IPS-18c (cell line): ENCODE results near the gene CARNS1.

Experiments
- H3K4me3 ChIP-seq: 2 replicates; pipeline ENCODE4 v1.7.0; 2013; ENCODE audit warnings: low read depth, mild to moderate bottlenecking, low read length, moderate library complexity; ENCODE audit not compliant: insufficient read depth
- H3K9me3 ChIP-seq: one replicate; pipeline ENCODE4 v1.6.1; 2013; ENCODE audit warnings: mild to moderate bottlenecking, low read length, moderate library complexity; ENCODE audit not compliant: control insufficient read depth, insufficient read depth

Gene CARNS1, protein sequence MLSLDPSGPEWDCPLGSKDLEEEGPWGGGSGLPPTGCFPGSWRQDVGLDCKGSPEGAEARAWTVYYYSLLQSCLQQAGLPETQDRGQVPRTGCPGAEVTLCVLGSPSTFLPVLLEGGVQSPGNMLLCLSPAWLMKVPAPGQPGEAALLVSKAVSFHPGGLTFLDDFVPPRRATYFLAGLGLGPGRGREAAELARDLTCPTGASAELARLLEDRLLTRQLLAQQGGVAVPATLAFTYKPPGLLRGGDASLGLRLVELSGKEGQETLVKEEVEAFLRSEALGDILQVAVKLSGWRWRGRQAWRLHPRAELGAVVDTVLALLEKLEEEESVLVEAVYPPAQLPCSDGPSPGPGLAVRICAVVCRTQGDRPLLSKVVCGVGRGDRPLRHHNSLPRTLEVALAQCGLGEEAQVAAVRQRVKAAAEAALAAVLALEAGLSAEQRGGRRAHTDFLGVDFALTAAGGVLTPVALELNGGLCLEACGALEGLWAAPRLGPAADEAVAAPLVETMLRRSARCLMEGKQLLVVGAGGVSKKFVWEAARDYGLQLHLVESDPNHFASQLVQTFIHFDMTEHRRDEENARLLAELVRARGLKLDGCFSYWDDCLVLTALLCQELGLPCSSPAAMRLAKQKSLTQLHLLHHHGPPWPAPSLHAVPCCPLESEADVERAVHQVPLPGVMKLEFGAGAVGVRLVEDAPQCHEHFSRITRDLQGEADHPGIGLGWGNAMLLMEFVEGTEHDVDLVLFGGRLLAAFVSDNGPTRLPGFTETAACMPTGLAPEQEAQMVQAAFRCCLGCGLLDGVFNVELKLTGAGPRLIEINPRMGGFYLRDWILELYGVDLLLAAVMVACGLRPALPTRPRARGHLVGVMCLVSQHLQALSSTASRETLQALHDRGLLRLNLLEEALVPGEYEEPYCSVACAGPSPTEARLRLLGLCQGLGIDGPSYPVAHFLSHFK

DNA sequence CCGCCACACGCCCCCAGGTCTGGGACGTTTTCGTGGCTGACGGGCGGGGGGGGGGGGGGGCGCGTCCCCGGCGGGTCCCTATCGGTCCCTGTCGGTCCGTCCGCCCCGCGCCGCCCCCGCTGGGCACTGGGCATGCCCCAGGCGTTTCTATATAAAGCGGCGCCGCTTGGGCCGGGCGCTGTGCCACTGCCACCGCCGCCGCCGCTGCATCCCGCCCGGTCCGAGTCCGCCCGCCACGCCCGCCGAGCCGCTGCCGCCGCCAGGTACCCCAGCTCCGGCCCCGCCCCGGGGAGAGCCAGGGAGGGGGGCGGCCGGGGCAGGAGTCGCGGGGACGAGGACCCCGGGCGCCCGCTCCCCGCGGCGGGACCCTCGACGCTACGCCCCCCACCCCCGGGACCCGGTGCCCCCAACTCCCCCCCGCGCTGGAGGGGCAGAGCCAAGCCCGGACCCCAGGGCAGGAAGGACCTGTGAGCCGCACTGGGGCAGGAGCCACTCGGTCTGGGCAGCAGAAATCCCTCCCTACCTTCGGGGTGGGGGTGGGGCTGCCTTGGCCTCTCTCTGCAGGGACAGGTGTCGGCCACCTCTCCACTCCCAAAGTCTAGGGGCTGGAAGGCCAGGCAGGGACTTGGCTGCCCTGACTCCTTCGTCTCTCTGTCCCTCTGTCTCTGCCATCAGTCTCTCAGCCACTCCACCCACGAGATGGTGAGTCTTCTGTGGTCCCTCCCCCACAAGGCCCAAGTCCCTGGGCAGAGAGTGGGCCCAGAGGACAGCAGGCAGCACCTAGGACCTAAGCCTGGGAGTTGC is at the start of gene CARNS1:
Gene CARNS1 (plus strand): TSS at position 178 of the 804 bp plus-strand sequence. CDS start 522 bp downstream, at position 700.
- peak within 1 kb of the TSS; percentile 40 for H3K4me3 ChIP-seq
- no peaks in the 10 kb centered on the region for H3K9me3 ChIP-seq

GRCh38 chr11:67365736-67366444 is 49.6 kb upstream of the CARNS1 start:
- Histone ChIP-seq H3K9me3 (no peaks in the 10 kb centered on the region), H3K4me3 (no peak overlapping the region)

GRCh38 chr11:67366546-67366945 is 48.9 kb upstream of the CARNS1 start:
- no peak overlapping the region for H3K4me3 ChIP-seq
- H3K9me3 ChIP-seq = no peaks in the 10 kb centered on the region

- no peak overlapping the region for H3K4me3 ChIP-seq
- no peaks in the 10 kb centered on the region for H3K9me3 ChIP-seq
Measured at GRCh38 chr11:67366961-67367760, 48.3 kb upstream of the CARNS1 start.

DNA sequence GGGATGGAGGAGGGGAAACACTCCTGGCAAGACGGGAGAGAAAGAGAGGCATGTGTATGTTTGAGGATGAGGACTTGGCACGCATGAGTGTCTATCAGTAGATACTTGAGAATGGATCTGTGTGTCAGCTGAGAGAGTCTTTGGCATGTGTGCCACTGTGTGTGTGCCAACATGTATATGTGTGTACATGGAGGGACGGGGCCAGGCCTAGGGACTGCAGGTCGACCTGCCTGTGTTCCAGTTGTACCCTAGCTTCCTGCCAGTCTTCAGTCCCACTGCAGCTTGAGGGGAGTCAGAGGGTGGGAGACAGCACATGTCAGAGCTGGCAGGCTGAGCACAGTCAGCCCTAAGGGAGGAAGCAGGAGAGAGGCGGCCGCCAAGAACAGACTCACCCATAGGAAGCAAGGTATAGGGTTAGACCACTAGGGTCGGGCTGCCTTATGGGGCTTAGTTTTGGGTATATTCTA is 47.7 kb upstream of the CARNS1 start:
- Histone ChIP-seq H3K9me3 (no peaks in the 10 kb centered on the region), H3K4me3 (no peak overlapping the region)

DNA sequence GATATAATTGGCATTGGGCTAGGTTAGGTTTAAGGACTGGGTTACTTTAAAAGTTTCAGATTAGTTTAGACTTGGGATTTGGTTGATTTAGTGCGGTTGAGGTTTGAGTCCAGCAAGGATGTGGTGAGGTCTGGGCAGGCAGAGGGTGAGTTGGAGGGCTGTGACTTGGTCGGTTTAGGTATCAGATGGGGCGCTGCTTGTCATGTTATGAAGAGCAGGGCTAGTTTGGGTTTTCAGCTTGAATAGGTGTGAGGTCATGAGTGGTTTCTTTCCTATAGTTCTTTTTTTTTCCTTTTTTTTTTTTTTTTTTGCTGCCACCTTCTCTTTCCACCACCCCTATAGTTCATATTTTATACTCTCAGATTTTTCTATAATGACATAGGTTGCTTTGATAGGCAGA is 46.9 kb upstream of the CARNS1 start:
- Histone ChIP-seq H3K4me3 (no peak overlapping the region), H3K9me3 (no peaks in the 10 kb centered on the region)

GRCh38 chr11:67369275-67369674 is 46.2 kb upstream of the CARNS1 start:
- Histone ChIP-seq H3K9me3 (no peaks in the 10 kb centered on the region), H3K4me3 (no peak overlapping the region)

DNA sequence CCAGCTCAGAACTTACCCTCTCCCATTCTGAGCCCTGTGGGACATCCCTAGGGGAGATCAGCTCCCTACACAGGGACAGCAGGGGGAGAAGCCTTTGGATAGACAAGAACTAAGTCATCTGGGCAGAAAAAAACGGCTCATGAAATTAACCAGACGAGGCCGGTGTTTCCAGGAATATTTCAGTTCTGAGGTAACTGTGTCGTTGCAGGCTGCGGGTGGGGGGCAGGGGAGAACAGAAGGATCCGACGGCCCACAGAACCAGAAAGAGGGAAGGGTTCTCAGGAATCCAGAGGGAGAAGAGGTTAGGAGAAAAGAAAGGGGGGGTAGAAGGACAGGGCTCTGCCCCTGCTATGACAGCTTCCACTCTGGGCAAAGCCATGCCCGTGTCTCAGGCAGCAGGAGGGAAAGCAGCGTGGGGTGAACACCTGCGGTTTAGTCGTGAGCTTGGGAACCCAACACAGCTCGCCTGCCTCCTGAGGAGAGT is 45.6 kb upstream of the CARNS1 start:
- Histone ChIP-seq H3K4me3 (no peak overlapping the region), H3K9me3 (no peaks in the 10 kb centered on the region)

GRCh38 chr11:67370351-67371076 is 45.0 kb upstream of the CARNS1 start:
- Histone ChIP-seq H3K4me3 (no peak overlapping the region; the same call in 1 of the 2 replicates), H3K9me3 (no peaks in the 10 kb centered on the region)

GRCh38 chr11:67371189-67371910 is 44.1 kb upstream of the CARNS1 start:
- Histone ChIP-seq H3K9me3 (no peaks in the 10 kb centered on the region), H3K4me3 (peak overlapping the region; percentile 49; the same call in 1 of the 2 replicates)

DNA sequence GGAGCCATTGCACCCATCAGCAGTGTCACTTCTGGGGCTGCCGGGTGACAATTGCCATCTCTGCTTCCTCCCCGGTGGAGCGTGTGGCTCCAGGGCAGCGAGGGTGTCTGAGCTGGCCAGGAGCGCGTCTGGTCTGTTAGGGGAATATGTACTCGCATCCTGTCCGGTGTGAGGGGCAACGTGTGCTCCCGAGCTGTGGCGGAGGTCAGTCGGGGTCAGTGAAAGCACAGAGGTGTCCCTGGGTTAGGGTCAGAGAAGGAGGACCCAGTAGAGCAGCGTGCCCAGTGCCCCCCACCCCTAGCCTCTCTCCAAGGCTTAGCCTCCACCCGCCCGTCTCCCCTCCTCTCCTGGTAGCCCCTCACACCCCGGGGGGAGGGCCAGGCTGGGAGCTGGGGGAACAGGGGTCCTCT is 43.6 kb upstream of the CARNS1 start:
- H3K4me3 ChIP-seq = peak overlapping the region; percentile 49
- no peaks in the 10 kb centered on the region for H3K9me3 ChIP-seq

GRCh38 chr11:67372321-67372992 is 43.0 kb upstream of the CARNS1 start:
- peak overlapping the region; percentile 73 for H3K4me3 ChIP-seq
- no peaks in the 10 kb centered on the region for H3K9me3 ChIP-seq

- peak within 1 kb of the TSS; percentile 73 for H3K4me3 ChIP-seq
Measured at GRCh38 chr11:67372993-67373647, 42.4 kb upstream of the CARNS1 start, which contains the start of gene CLCF1. Gene CLCF1 (minus strand): TSS chr11:67373598. CDS start chr11:67373539, 59 bp downstream.

More at GRCh38 chr11:67372993-67373647, 42.4 kb upstream of the CARNS1 start, which contains the start of gene CLCF1:
- H3K9me3 ChIP-seq = no peaks in the 10 kb centered on the region
